Measurements from ENCODE around the gene PPFIA2. TPM values are rescaled to one million over a fixed set of nuclear protein-coding genes. Genes with fewer than 3 reads are reported as not detected.

The PPFIA2 gene
- total and polyA plus RNA-seq, 10 of the 15 experiments (the other 5 are each of a cell fraction or from before 2014, with no cell fraction given): 0.06 to 0.39 (median 0.18) TPM; not detected in 6

- ChIA-PET SMC1A (ENCODE audit: uncharacterized antibody, unreplicated experiment) (interaction anchor here (0.6 kb wide), 1 partner anchor 393 kb away, joined by 3 read pairs; no protein-coding TSS in a partner anchor), CTCF (interaction anchor here (1.4 kb wide), 1 partner anchor 17 kb away, joined by 4 read pairs; no protein-coding TSS in a partner anchor), RAD21 (ENCODE audit: unreplicated experiment) (no interaction called here), POLR2A (no interaction called here)
- Histone ChIP-seq H3K27ac (ENCODE audit: control insufficient read depth, insufficient read depth) (no peak overlapping the region), H2AFZ (ENCODE audit: control insufficient read depth, low read depth, low read length) (no peak overlapping the region), H3K79me2 (ENCODE audit: control insufficient read depth, insufficient read depth, low read length) (no peaks in the 10 kb centered on the region), H3K4me2 (ENCODE audit: control insufficient read depth, insufficient read depth) (no peak overlapping the region), H4K20me1 (ENCODE audit: control insufficient read depth, insufficient read depth) (no peaks in the 10 kb centered on the region), H3K36me3 (ENCODE audit: control insufficient read depth in 2 of 2, insufficient read depth in 2 of 2, low read length in 1 of 2) (no peaks in the 10 kb centered on the region), H3K4me1 (ENCODE audit: control insufficient read depth, insufficient read depth, low read length) (no peaks in the 10 kb centered on the region), H3K9me3 (replicated peaks; ENCODE audit: control insufficient read depth, insufficient read depth, low read length) (no peaks in the 10 kb centered on the region), H3K4me3 (no peak overlapping the region), H3K9ac (ENCODE audit: control insufficient read depth, insufficient read depth, low read length) (no peak overlapping the region), H3K27me3 (replicated peaks in 1 of 2; ENCODE audit: control insufficient read depth in 2 of 2, insufficient read depth in 2 of 2, low read length in 1 of 2) (no peaks in the 10 kb centered on the region)
- FAIRE-seq: no peak
- in situ Hi-C loops (cut with MboI): no loop called here
- no peak for TF ChIP-seq ZBED1 (IDR thresholded peaks at IDR 0.05; ENCODE audit: borderline replicate concordance)
- 19% methylated on average over 3 of the region's 3 CpGs for WGBS (ENCODE audit: insufficient coverage, insufficient replicate concordance, low lambda C conversion rate, missing lambda C conversion rate)
- intact Hi-C loops (cut with micrococcal nuclease; ENCODE audit: unreplicated experiment): no loop called here
- BruUV-seq (replicated peaks): no TSS peak
- DNase-seq (ENCODE audit: low read depth, low spot score): no peak
- no peak; the same call in 2 of the 3 replicates for ATAC-seq
Measured at GRCh38 chr12:81231574-81232368, 527.4 kb downstream of the PPFIA2 start.

- SMC1A ChIA-PET (ENCODE audit: uncharacterized antibody, unreplicated experiment): no interaction called here
- POLR2A ChIA-PET: no interaction called here
- Histone ChIP-seq H3K4me2 (ENCODE audit: control insufficient read depth, insufficient read depth) (no peak overlapping the region), H3K27ac (ENCODE audit: control insufficient read depth, insufficient read depth) (no peak overlapping the region), H3K9ac (ENCODE audit: control insufficient read depth, insufficient read depth, low read length) (no peak overlapping the region), H3K36me3 (ENCODE audit: control insufficient read depth in 2 of 2, insufficient read depth in 2 of 2, low read length in 1 of 2) (no peaks in the 10 kb centered on the region), H3K27me3 (replicated peaks in 1 of 2; ENCODE audit: control insufficient read depth in 2 of 2, insufficient read depth in 2 of 2, low read length in 1 of 2) (no peaks in the 10 kb centered on the region), H3K9me3 (replicated peaks; ENCODE audit: control insufficient read depth, insufficient read depth, low read length) (no peaks in the 10 kb centered on the region), H3K4me3 (no peak overlapping the region), H4K20me1 (ENCODE audit: control insufficient read depth, insufficient read depth) (no peaks in the 10 kb centered on the region), H2AFZ (ENCODE audit: control insufficient read depth, low read depth, low read length) (no peak overlapping the region), H3K4me1 (ENCODE audit: control insufficient read depth, insufficient read depth, low read length) (no peaks in the 10 kb centered on the region), H3K79me2 (ENCODE audit: control insufficient read depth, insufficient read depth, low read length) (no peaks in the 10 kb centered on the region)
- BruUV-seq (replicated peaks): no TSS peak
- ATAC-seq: no peak
- RAD21 ChIA-PET (ENCODE audit: unreplicated experiment): no interaction called here
- 37% methylated on average over 5 of the region's 5 CpGs for WGBS (ENCODE audit: insufficient coverage, insufficient replicate concordance, low lambda C conversion rate, missing lambda C conversion rate)
- in situ Hi-C loops (cut with MboI) (no loop called here), intact Hi-C loops (cut with micrococcal nuclease; ENCODE audit: unreplicated experiment) (no loop called here)
- no peak for FAIRE-seq
- CTCF ChIA-PET: no interaction called here
- no peak for DNase-seq (ENCODE audit: low read depth, low spot score)
- TF ChIP-seq MAX (IDR thresholded peaks at IDR 0.05; ENCODE audit: low read depth, low read length) (no peak), SMAD5 (IDR thresholded peaks at IDR 0.05; ENCODE audit: low read depth) (no peak), STAT3 (IDR thresholded peaks at IDR 0.05; ENCODE audit: low read depth, low read length) (no peak), MYC (IDR thresholded peaks at IDR 0.05; ENCODE audit: insufficient read depth, insufficient read length, insufficient replicate concordance, low read length, severe bottlenecking) (no peak)
Measured at GRCh38 chr12:81229759-81230158, 529.4 kb downstream of the PPFIA2 start.

Data from GM12878 (cell line).